ENCODE results near the gene SDHAF2.

DNA sequence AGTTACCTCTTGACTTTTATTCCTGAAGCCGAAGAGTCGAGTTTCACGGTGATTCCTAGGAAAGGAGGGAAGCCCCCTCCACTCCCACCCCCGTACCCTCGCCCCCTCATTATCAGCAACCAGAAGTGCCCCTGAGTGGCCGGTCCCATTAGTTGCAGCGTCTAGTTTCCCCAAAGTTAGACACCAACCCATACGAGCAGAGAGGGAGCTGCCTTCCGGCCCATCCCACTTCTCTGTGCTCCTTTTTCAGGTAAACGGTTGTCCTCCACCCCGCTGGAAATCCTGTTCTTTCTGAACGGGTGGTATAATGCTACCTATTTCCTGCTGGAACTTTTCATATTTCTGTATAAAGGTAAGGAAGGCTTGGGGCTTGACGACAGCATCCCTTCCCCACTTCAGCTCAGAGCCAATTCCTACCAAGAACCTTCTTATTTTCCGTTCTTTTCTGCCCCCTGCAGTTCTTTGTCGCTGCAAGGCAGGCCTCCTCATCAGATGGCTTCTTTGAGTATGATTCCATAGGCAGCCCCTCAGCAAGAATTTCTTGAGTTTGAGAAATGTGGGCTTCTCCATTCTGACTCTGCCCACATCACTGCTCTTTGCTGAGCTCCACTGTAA, 36.8 kb upstream of the SDHAF2 start:
- TF ChIP-seq EZH2phosphoT487 (IDR thresholded peaks at IDR 0.05; ENCODE audit: insufficient read depth, low read depth) (no peak), EZH2 (IDR thresholded peaks at IDR 0.05; ENCODE audit: insufficient read depth, poor library complexity, severe bottlenecking) (no peak)
